Cardiac fibroblast (primary cell): ENCODE data around the gene GRIK1.

Experiments used
- DNase-seq, 2 donors: peaks; one replicate each; pipeline versions ENCODE4 v3.0.0 to v3.0.0-alpha.2; 2010; ENCODE audit warnings: low read depth in 2 of 2
- H3K4me3 ChIP-seq, 2 donors: replicated peaks in 1 of 2; 1 replicate in 1 of 2; 2 replicates in 1 of 2; pipeline ENCODE4 v1.5.1; 2011; ENCODE audit warnings: low read depth in 2 of 2, low read length in 2 of 2, mild to moderate bottlenecking in 2 of 2, moderate library complexity in 1 of 2
- CTCF ChIP-seq: IDR thresholded peaks from one replicate; pipeline ENCODE4 v1.5.1; 2011; ENCODE audit warnings: low read depth, mild to moderate bottlenecking, low read length, inconsistent platforms

Gene GRIK1

GRCh38 chr21:29798840-29799239, 141.0 kb downstream of the GRIK1 start:
- no peak overlapping the region for H3K4me3 ChIP-seq
- no peak for DNase-seq
- no peak for TF ChIP-seq CTCF

GRCh38 chr21:29797155-29797554, 142.6 kb downstream of the GRIK1 start:
- no peak overlapping the region for H3K4me3 ChIP-seq
- DNase-seq: no peak
- no peak for TF ChIP-seq CTCF

- no peak overlapping the region for H3K4me3 ChIP-seq
- DNase-seq: no peak
- TF ChIP-seq CTCF: no peak
These were observed 146.1 kb downstream of the GRIK1 start for GRCh38 chr21:29793712-29794111.

- TF ChIP-seq CTCF: no peak
- DNase-seq: no peak
- H3K4me3 ChIP-seq: no peak overlapping the region
These were observed 150.4 kb downstream of the GRIK1 start for GRCh38 chr21:29789393-29789792.

- no peak overlapping the region for H3K4me3 ChIP-seq
- no peak for DNase-seq
- TF ChIP-seq CTCF: no peak
These were observed 151.0 kb downstream of the GRIK1 start for GRCh38 chr21:29788752-29789151.

- no peak for TF ChIP-seq CTCF
- no peak for DNase-seq
These were observed 152.4 kb downstream of the GRIK1 start for GRCh38 chr21:29787361-29787909.

More at GRCh38 chr21:29787361-29787909, 152.4 kb downstream of the GRIK1 start:
- no peak overlapping the region for H3K4me3 ChIP-seq
